Kidney epithelial cell (primary cell): ENCODE measurements around the gene NPC1. TPM values are rescaled to one million over a fixed set of nuclear protein-coding genes. Genes with fewer than 3 reads are reported as not detected.

Source experiments
- DNase-seq: peaks from one replicate; pipeline ENCODE4 v3.0.0-alpha.2; 2010; ENCODE audit warnings: low read depth
- H3K27me3 ChIP-seq: 2 replicates; pipeline ENCODE4 v1.6.0; 2011; ENCODE audit warnings: low read length; ENCODE audit not compliant: control insufficient read depth, insufficient read depth
- H3K36me3 ChIP-seq: 2 replicates; pipeline ENCODE4 v1.5.1; 2011; ENCODE audit warnings: low read length; ENCODE audit not compliant: control insufficient read depth, insufficient read depth
- H3K4me3 ChIP-seq: 2 replicates; pipeline ENCODE4 v1.5.1; 2011; ENCODE audit warnings: low read depth, mild to moderate bottlenecking, control low read depth, low read length
- CTCF ChIP-seq: IDR thresholded peaks from 2 replicates; pipeline ENCODE4 v1.5.1; 2011; ENCODE audit warnings: mild to moderate bottlenecking, moderate library complexity, low read length, control low read depth, inconsistent platforms; ENCODE audit not compliant: insufficient read depth, poor library complexity, severe bottlenecking
- total RNA-seq: library from RNA; depleted of rRNA; stranded (reverse); fragments of >200 nt; gene quantifications from 2 replicates; pipeline ENCODE4 v1.2.3, GENCODE V29; 2015

Gene NPC1
- total RNA-seq, 1 donor from 2014 or later, result 111 TPM

DNA sequence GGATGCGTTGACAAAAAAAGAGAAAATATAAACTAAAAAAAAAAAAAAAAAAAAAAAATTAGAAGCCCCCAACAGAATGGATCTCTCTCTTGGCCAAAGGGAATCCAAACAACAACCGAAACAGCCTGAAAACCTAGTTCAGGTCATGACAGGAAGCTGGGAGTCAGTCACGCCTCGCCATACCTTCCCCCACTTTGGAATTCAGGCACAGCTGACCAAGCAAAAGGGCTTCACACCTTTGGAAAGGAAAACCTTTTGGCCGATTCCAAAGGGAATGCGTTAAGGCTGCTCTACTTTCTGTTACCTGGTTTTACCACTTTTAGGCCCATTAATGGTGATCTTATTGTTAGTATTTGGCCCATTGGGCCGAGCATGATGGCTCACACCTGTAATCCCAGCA, 100.9 kb downstream of the NPC1 start:
- no peak for TF ChIP-seq CTCF
- DNase-seq, result no peak
- Histone ChIP-seq H3K36me3 (no peaks in the 10 kb centered on the region), H3K4me3 (no peak overlapping the region), H3K27me3 (no peaks in the 10 kb centered on the region)

- Histone ChIP-seq H3K4me3 (no peak overlapping the region), H3K36me3 (no peaks in the 10 kb centered on the region), H3K27me3 (no peaks in the 10 kb centered on the region)
- TF ChIP-seq CTCF, result no peak
- no peak for DNase-seq
These were observed 101.6 kb downstream of the NPC1 start for GRCh38 chr18:23484561-23485182.

Other genes starting within 250 kb of the NPC1 start
- gene RIOK3, start 133.2 kb downstream of the NPC1 start, total RNA-seq, result 79.8 and 90.6 TPM in 2 replicates
- 32.8 and 33.4 TPM in 2 replicates for gene RMC1, start 83.0 kb downstream of the NPC1 start, total RNA-seq
- 0.27 and 0.58 TPM in 2 replicates for gene ANKRD29, start 76.4 kb upstream of the NPC1 start, total RNA-seq
- 126 TPM in 2 replicates for gene LAMA3, start 102.9 kb upstream of the NPC1 start, total RNA-seq